GM23338 (cell line): ENCODE data around the gene XPNPEP1.

Source experiments
- CREB1 ChIP-seq: fragments of 250-450 bp; sonication (Bioruptor Pico); IDR thresholded peaks from 2 replicates; pipeline ENCODE4 v1.5.0; 2020; ENCODE audit warnings: low read depth, mild to moderate bottlenecking, moderate library complexity
- CTCF ChIP-seq, 2 experiments: fragments of 200-600 bp in 1 of 2; sonication (generic) in 1 of 2; conservative IDR thresholded peaks; 2 replicates each; pipeline versions ENCODE4 v1.5.1 to v1.6.1; 2016 to 2017; ENCODE audit warnings: antibody characterized with exemption in 2 of 2, low read depth in 2 of 2, mild to moderate bottlenecking in 2 of 2, moderate library complexity in 1 of 2
- ETS1 ChIP-seq: IDR thresholded peaks from 2 replicates; pipeline ENCODE4 v1.6.1; 2016; ENCODE audit warnings: antibody characterized with exemption
- EZH2 ChIP-seq: fragments of 200-600 bp; sonication (generic); IDR thresholded peaks from one replicate; pipeline ENCODE4 v1.8.0; 2017; ENCODE audit warnings: antibody characterized with exemption, mild to moderate bottlenecking, low read depth; ENCODE audit not compliant: unreplicated experiment
- EZH2phosphoT487 ChIP-seq: fragments of 200-600 bp; sonication (generic); IDR thresholded peaks from one replicate; pipeline ENCODE4 v1.8.1; 2018; ENCODE audit warnings: antibody characterized with exemption; ENCODE audit not compliant: unreplicated experiment
- JUNB ChIP-seq: IDR thresholded peaks from one replicate; pipeline ENCODE4 v1.6.1; 2016; ENCODE audit warnings: antibody characterized with exemption; ENCODE audit not compliant: unreplicated experiment
- POLR2AphosphoS5 ChIP-seq: IDR thresholded peaks from 2 replicates; pipeline ENCODE4 v1.6.1; 2016; ENCODE audit warnings: antibody characterized with exemption, low read depth
- REST ChIP-seq: IDR thresholded peaks from one replicate; pipeline ENCODE4 v1.6.1; 2018; ENCODE audit warnings: antibody characterized with exemption; ENCODE audit not compliant: unreplicated experiment
- STAT1 ChIP-seq: IDR thresholded peaks from one replicate; pipeline ENCODE4 v1.6.1; 2016; ENCODE audit warnings: antibody characterized with exemption; ENCODE audit not compliant: unreplicated experiment
- ZNF114 ChIP-seq: fragments of 250-450 bp; sonication (Bioruptor Pico); IDR thresholded peaks from 2 replicates; pipeline ENCODE4 v1.5.0; 2020; ENCODE audit warnings: mild to moderate bottlenecking, moderate library complexity
- ZNF331 ChIP-seq: fragments of 250-450 bp; sonication (Bioruptor Pico); IDR thresholded peaks from 2 replicates; pipeline ENCODE4 v1.5.0; 2020; ENCODE audit warnings: low read depth, mild to moderate bottlenecking, moderate library complexity

GRCh38 chr10:109894516-109894915, 28.8 kb downstream of the XPNPEP1 start:
- no peak for TF ChIP-seq CTCF (conservative IDR thresholded peaks at IDR 0.05; ENCODE audit: low read depth in 2 of 2)
- TF ChIP-seq POLR2AphosphoS5, result no peak
- no peak for TF ChIP-seq REST
- TF ChIP-seq STAT1, result no peak
- TF ChIP-seq EZH2phosphoT487, result no peak
- no peak for TF ChIP-seq EZH2
- TF ChIP-seq JUNB, result no peak
- TF ChIP-seq CREB1 (CRISPR knock-in tag), result no peak
- TF ChIP-seq ETS1, result no peak
- no peak for TF ChIP-seq ZNF114 (CRISPR knock-in tag)
- TF ChIP-seq ZNF331 (CRISPR knock-in tag), result no peak
